HepG2 (cell line): ENCODE results near the gene NMRAL1. TPM values are rescaled to one million over a fixed set of nuclear protein-coding genes. Genes with fewer than 3 reads are reported as not detected.

Experiments used
- ATAC-seq: fragments of 200-7000 bp; cut with Tn5 transposase; 3 replicates; pipeline ENCODE4 v1.9.1; 2020; ENCODE audit warnings: mild to moderate bottlenecking, moderate library complexity
- BruUV-seq: library from RNA; stranded (reverse); fragments of 400-500 nt; replicated peaks from 2 replicates; lab custom pipeline; 2021; lab: Mats Ljungman, UMichigan
- CTCF ChIA-PET: fragments of 300-600 bp; formaldehyde crosslinking; extraction: SDS; loops from one replicate; lab custom pipeline; 2021; ENCODE audit warnings: low total read pairs, inconsistent platforms, low intra/inter-chr PET ratio; lab: Yijun Ruan, JAX
- POLR2A ChIA-PET: fragments of 350-600 bp; sonication (Branson Sonifier 250); formaldehyde crosslinking; loops from one replicate; lab custom pipeline; 2020; ENCODE audit warnings: antibody characterized with exemption, inconsistent platforms; lab: Yijun Ruan, JAX
- DNase-seq: peaks from one replicate; pipeline ENCODE4 v3.0.0-alpha.2; 2015; ENCODE audit warnings: low spot score
- FAIRE-seq: peaks from 3 replicates; lab custom pipeline; 2011; peaks lifted over from hg19 to GRCh38; lab: Jason Lieb, UNC
- H2AFZ ChIP-seq: one replicate; pipeline ENCODE4 v1.6.1; 2011; ENCODE audit warnings: low read length, inconsistent platforms
- H3K27ac ChIP-seq: fragments of 300-600 bp; 3 replicates; pipeline ENCODE4 v1.8.0; 2011; ENCODE audit warnings: mixed run types, mild to moderate bottlenecking, mixed read lengths, low read length, inconsistent platforms; ENCODE audit not compliant: insufficient read depth; ENCODE audit errors: extremely low read length
- H3K27me3 ChIP-seq, 2 experiments: fragments of 200-600 bp in 1 of 2; 2 replicates in 1 of 2; 3 replicates in 1 of 2; pipeline versions ENCODE4 v1.6.0 to v1.8.0; 2011; ENCODE audit warnings: low read length in 2 of 2, mild to moderate bottlenecking in 2 of 2, moderate library complexity in 2 of 2, inconsistent platforms in 1 of 2; ENCODE audit not compliant: insufficient read depth in 2 of 2, control insufficient read depth in 1 of 2
- H3K36me3 ChIP-seq, 2 experiments: fragments of 200-600 bp in 1 of 2; replicated peaks in 1 of 2; 2 replicates in 1 of 2; 3 replicates in 1 of 2; pipeline versions ENCODE4 v1.5.1 to v1.8.0; 2011; ENCODE audit warnings: low read length in 2 of 2, inconsistent platforms in 1 of 2; ENCODE audit not compliant: insufficient read depth in 2 of 2, control insufficient read depth in 1 of 2
- H3K4me1 ChIP-seq: 2 replicates; pipeline ENCODE4 v1.5.1; 2012; ENCODE audit warnings: low read length, inconsistent platforms; ENCODE audit not compliant: insufficient read depth
- H3K4me2 ChIP-seq: 2 replicates; pipeline ENCODE4 v1.6.0; 2011; ENCODE audit warnings: low read depth, low read length, inconsistent platforms
- H3K4me3 ChIP-seq, 3 experiments: fragments of 200-600 bp in 1 of 3; sonication (generic), shearing (Covaris generic) in 1 of 3; replicated peaks in 1 of 3; 2 replicates each; pipeline ENCODE4 v1.5.1; 2011 to 2016; ENCODE audit warnings: low read length in 3 of 3, inconsistent platforms in 2 of 3, low read depth in 2 of 3, mild to moderate bottlenecking in 2 of 3, control low read depth in 1 of 3, mixed read lengths in 1 of 3; ENCODE audit not compliant: insufficient read depth in 1 of 3
- H3K79me2 ChIP-seq: one replicate; pipeline ENCODE4 v1.6.1; 2011; ENCODE audit warnings: low read length, inconsistent platforms; ENCODE audit not compliant: insufficient read depth
- H3K9ac ChIP-seq: 2 replicates; pipeline ENCODE4 v1.6.0; 2011; ENCODE audit warnings: mild to moderate bottlenecking, low read depth, low read length, inconsistent platforms; ENCODE audit not compliant: insufficient read depth
- H3K9me3 ChIP-seq: 2 replicates; pipeline ENCODE4 v1.5.1; 2012; ENCODE audit warnings: mild to moderate bottlenecking, low read length
- H4K20me1 ChIP-seq: 2 replicates; pipeline ENCODE4 v1.6.0; 2011; ENCODE audit warnings: inconsistent platforms, mild to moderate bottlenecking, low read length, moderate library complexity; ENCODE audit not compliant: insufficient read depth
- KAT7 ChIP-seq: IDR thresholded peaks from 2 replicates; pipeline ENCODE4 v1.6.1; 2018; ENCODE audit warnings: borderline replicate concordance, missing compliant biosample characterization
- MLLT10 ChIP-seq: sonication (generic); formaldehyde crosslinking; IDR thresholded peaks from 2 replicates; pipeline ENCODE4 v1.4.0; 2020; ENCODE audit warnings: missing genetic modification reagents
- SKI ChIP-seq: fragments of 450-650 bp; IDR thresholded peaks from one replicate; pipeline ENCODE4 v1.6.1; 2018; ENCODE audit warnings: mild to moderate bottlenecking; ENCODE audit not compliant: partially characterized antibody
- ZNF343 ChIP-seq: sonication (generic); formaldehyde crosslinking; IDR thresholded peaks from 2 replicates; pipeline ENCODE4 v1.4.0; 2020; ENCODE audit warnings: mild to moderate bottlenecking, missing genetic modification reagents
- ZNF674 ChIP-seq: sonication (generic); formaldehyde crosslinking; IDR thresholded peaks from 2 replicates; pipeline ENCODE4 v1.5.0; 2020; ENCODE audit warnings: low read depth, mild to moderate bottlenecking, missing genetic modification reagents
- WGBS: methylation state at CpG from one replicate; pipeline ENCODE4 v1.1.6; 2017; ENCODE audit warnings: low lambda C conversion rate; 5-methylcytosine and 5-hydroxymethylcytosine counted together
- in situ Hi-C: cut with HindIII; loops from 2 replicates; pipeline ENCODE4 v1.10.0; 2017; ENCODE audit warnings: low pct_unique_long_range_greater_than_20kb; ENCODE audit not compliant: extremely low pct_ligation_motif_present
- intact Hi-C: fragments of 100-400 bp; cut with micrococcal nuclease; formaldehyde crosslinking; loops from one replicate; pipeline ENCODE4 v1.10.0; 2022; ENCODE audit not compliant: unreplicated experiment
- polyA plus RNA-seq, 8 experiments: library from polyadenylated mRNA; depleted of rRNA in 3 of 8; stranded (reverse) in 7 of 8; unstranded in 1 of 8; fragments of >200 nt; fragmentation: Illumina TruSeq in 4 of 8; extraction: Trizol in 4 of 8; gene quantifications; 2 replicates each; pipeline versions ENCODE4 v1.2.1 to v1.2.3, GENCODE V29; 2011 to 2016; ENCODE audit warnings: low read depth in 4 of 8, missing spikeins in 1 of 8, mixed read lengths in 1 of 8; ENCODE audit not compliant: insufficient read depth in 1 of 8
- total RNA-seq, 5 experiments: library from RNA; depleted of rRNA; stranded (reverse); fragments of >200 nt; fragmentation: Illumina TruSeq; extraction: Trizol; gene quantifications; 2 replicates each; pipeline ENCODE4 v1.2.3, GENCODE V29; 2016; ENCODE audit warnings: low read depth in 1 of 5
- TF ChIP-seq, protein P1 (sequence below): sonication (generic); formaldehyde crosslinking; IDR thresholded peaks from 2 replicates; pipeline ENCODE4 v1.5.0; 2020; ENCODE audit warnings: mild to moderate bottlenecking, missing genetic modification reagents, borderline replicate concordance
- TF ChIP-seq, protein P2 (sequence below): IDR thresholded peaks from 2 replicates; pipeline ENCODE4 v1.6.1; 2012; ENCODE audit warnings: low read length, improper control_type of control experiment

Gene NMRAL1
- total and polyA plus RNA-seq, 2 of the 13 experiments (the other 11 are each of a cell fraction or from before 2014, with no cell fraction given), result 30.8 to 33.1 TPM

DNA sequence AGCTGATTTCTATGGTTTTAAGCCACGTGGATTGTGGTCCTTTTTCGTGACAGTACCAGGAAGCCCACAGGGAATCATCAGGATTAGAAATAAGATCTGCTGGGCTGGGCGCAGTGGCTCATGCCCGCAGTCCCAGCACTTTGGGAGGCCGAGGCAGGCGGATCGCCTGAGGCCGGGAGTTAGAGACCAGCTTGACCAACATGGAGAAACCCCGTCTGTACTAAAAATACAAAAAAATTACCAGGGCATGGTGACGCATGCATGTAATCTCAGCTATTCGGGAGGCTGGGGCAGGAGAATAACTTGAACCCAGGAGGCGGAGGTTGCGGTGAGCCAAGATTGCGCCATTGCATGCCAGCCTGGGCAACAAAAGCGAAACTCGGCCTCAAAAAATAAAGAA, 6.5 kb downstream of the NMRAL1 start:
- intact Hi-C loops, result no loop called here
- POLR2A ChIA-PET, result no interaction called here
- FAIRE-seq (no peak), DNase-seq (no peak), ATAC-seq (no peak)
- 96% methylated on average over 16 of the region's 16 CpGs for WGBS
- in situ Hi-C loops, result no loop called here
- no TSS peak for BruUV-seq
- Histone ChIP-seq H3K27ac (no peak overlapping the region), H3K79me2 (no peaks in the 10 kb centered on the region), H3K9ac (no peak overlapping the region), H3K9me3 (no peaks in the 10 kb centered on the region), H3K27me3 (no peaks in the 10 kb centered on the region), H3K4me1 (peaks cover 33% of the 10 kb centered on the region), H3K4me2 (no peak overlapping the region), H4K20me1 (no peaks in the 10 kb centered on the region), H3K36me3 (peaks cover 0 to 12% of the 10 kb centered on the region in 2 experiments; a peak in 3 of 5 replicates), H3K4me3 (no peak overlapping the region), H2AFZ (no peak overlapping the region)
- CTCF ChIA-PET, result no interaction called here
- TF ChIP-seq ZNF343 (CRISPR knock-in tag) (no peak), ZNF674 (no peak), SKI (no peak), KAT7 (no peak), MLLT10 (CRISPR knock-in tag) (no peak)
- TF ChIP-seq, protein P1, sequence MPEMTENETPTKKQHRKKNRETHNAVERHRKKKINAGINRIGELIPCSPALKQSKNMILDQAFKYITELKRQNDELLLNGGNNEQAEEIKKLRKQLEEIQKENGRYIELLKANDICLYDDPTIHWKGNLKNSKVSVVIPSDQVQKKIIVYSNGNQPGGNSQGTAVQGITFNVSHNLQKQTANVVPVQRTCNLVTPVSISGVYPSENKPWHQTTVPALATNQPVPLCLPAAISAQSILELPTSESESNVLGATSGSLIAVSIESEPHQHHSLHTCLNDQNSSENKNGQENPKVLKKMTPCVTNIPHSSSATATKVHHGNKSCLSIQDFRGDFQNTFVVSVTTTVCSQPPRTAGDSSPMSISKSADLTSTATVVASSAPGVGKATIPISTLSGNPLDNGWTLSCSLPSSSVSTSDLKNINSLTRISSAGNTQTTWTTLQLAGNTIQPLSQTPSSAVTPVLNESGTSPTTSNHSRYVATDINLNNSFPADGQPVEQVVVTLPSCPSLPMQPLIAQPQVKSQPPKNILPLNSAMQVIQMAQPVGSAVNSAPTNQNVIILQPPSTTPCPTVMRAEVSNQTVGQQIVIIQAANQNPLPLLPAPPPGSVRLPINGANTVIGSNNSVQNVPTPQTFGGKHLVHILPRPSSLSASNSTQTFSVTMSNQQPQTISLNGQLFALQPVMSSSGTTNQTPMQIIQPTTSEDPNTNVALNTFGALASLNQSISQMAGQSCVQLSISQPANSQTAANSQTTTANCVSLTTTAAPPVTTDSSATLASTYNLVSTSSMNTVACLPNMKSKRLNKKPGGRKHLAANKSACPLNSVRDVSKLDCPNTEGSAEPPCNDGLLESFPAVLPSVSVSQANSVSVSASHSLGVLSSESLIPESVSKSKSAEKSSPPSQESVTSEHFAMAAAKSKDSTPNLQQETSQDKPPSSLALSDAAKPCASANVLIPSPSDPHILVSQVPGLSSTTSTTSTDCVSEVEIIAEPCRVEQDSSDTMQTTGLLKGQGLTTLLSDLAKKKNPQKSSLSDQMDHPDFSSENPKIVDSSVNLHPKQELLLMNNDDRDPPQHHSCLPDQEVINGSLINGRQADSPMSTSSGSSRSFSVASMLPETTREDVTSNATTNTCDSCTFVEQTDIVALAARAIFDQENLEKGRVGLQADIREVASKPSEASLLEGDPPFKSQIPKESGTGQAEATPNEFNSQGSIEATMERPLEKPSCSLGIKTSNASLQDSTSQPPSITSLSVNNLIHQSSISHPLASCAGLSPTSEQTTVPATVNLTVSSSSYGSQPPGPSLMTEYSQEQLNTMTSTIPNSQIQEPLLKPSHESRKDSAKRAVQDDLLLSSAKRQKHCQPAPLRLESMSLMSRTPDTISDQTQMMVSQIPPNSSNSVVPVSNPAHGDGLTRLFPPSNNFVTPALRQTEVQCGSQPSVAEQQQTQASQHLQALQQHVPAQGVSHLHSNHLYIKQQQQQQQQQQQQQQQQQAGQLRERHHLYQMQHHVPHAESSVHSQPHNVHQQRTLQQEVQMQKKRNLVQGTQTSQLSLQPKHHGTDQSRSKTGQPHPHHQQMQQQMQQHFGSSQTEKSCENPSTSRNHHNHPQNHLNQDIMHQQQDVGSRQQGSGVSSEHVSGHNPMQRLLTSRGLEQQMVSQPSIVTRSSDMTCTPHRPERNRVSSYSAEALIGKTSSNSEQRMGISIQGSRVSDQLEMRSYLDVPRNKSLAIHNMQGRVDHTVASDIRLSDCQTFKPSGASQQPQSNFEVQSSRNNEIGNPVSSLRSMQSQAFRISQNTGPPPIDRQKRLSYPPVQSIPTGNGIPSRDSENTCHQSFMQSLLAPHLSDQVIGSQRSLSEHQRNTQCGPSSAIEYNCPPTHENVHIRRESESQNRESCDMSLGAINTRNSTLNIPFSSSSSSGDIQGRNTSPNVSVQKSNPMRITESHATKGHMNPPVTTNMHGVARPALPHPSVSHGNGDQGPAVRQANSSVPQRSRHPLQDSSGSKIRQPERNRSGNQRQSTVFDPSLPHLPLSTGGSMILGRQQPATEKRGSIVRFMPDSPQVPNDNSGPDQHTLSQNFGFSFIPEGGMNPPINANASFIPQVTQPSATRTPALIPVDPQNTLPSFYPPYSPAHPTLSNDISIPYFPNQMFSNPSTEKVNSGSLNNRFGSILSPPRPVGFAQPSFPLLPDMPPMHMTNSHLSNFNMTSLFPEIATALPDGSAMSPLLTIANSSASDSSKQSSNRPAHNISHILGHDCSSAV, result no peak
- TF ChIP-seq, protein P2, sequence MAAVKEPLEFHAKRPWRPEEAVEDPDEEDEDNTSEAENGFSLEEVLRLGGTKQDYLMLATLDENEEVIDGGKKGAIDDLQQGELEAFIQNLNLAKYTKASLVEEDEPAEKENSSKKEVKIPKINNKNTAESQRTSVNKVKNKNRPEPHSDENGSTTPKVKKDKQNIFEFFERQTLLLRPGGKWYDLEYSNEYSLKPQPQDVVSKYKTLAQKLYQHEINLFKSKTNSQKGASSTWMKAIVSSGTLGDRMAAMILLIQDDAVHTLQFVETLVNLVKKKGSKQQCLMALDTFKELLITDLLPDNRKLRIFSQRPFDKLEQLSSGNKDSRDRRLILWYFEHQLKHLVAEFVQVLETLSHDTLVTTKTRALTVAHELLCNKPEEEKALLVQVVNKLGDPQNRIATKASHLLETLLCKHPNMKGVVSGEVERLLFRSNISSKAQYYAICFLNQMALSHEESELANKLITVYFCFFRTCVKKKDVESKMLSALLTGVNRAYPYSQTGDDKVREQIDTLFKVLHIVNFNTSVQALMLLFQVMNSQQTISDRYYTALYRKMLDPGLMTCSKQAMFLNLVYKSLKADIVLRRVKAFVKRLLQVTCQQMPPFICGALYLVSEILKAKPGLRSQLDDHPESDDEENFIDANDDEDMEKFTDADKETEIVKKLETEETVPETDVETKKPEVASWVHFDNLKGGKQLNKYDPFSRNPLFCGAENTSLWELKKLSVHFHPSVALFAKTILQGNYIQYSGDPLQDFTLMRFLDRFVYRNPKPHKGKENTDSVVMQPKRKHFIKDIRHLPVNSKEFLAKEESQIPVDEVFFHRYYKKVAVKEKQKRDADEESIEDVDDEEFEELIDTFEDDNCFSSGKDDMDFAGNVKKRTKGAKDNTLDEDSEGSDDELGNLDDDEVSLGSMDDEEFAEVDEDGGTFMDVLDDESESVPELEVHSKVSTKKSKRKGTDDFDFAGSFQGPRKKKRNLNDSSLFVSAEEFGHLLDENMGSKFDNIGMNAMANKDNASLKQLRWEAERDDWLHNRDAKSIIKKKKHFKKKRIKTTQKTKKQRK, result no peak
